Tibial nerve (tissue), 3 donors: ENCODE results near the gene ZDBF2.

Experiments used
- POLR2A ChIP-seq, 2 donors: fragments of 450-650 bp; IDR thresholded peaks; one replicate each; pipeline ENCODE4 v1.6.1; 2017; ENCODE audit warnings: antibody characterized with exemption in 2 of 2, mild to moderate bottlenecking in 2 of 2, moderate library complexity in 2 of 2
- TF ChIP-seq, protein P1 (sequence below), 5 experiments: fragments of 200-600 bp in 3 of 5; fragments of 450-650 bp in 2 of 5; sonication (generic) in 3 of 5; IDR thresholded peaks; one replicate each; pipeline ENCODE4 v1.5.1; 2016 to 2019; ENCODE audit warnings: antibody characterized with exemption in 5 of 5, mild to moderate bottlenecking in 3 of 5, moderate library complexity in 2 of 5

DNA sequence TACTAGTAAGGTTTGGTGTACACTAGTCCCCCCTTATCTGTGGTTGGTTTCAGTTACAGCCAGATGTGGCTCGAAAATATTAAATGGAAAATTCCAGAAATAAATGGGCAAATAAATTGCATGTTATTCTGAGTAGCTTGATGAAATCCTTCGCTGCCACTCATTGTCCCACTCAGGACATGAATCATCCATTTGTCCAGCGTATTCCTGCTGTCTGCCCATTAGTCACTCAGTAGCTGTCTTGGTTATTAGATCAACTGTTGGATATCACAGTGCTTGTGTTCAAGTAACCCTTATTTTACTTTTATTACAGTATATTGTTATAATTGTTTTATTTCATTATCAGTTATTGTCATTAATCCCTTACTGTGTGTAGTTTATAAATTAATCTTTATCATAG is 21.7 kb downstream of the ZDBF2 start:
- no peak for TF ChIP-seq POLR2A (IDR thresholded peaks at IDR 0.05)
- TF ChIP-seq, protein P1, sequence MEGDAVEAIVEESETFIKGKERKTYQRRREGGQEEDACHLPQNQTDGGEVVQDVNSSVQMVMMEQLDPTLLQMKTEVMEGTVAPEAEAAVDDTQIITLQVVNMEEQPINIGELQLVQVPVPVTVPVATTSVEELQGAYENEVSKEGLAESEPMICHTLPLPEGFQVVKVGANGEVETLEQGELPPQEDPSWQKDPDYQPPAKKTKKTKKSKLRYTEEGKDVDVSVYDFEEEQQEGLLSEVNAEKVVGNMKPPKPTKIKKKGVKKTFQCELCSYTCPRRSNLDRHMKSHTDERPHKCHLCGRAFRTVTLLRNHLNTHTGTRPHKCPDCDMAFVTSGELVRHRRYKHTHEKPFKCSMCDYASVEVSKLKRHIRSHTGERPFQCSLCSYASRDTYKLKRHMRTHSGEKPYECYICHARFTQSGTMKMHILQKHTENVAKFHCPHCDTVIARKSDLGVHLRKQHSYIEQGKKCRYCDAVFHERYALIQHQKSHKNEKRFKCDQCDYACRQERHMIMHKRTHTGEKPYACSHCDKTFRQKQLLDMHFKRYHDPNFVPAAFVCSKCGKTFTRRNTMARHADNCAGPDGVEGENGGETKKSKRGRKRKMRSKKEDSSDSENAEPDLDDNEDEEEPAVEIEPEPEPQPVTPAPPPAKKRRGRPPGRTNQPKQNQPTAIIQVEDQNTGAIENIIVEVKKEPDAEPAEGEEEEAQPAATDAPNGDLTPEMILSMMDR (IDR thresholded peaks at IDR 0.05), result no peak
